ENCODE measurements around the gene MAD1L1.

DNA sequence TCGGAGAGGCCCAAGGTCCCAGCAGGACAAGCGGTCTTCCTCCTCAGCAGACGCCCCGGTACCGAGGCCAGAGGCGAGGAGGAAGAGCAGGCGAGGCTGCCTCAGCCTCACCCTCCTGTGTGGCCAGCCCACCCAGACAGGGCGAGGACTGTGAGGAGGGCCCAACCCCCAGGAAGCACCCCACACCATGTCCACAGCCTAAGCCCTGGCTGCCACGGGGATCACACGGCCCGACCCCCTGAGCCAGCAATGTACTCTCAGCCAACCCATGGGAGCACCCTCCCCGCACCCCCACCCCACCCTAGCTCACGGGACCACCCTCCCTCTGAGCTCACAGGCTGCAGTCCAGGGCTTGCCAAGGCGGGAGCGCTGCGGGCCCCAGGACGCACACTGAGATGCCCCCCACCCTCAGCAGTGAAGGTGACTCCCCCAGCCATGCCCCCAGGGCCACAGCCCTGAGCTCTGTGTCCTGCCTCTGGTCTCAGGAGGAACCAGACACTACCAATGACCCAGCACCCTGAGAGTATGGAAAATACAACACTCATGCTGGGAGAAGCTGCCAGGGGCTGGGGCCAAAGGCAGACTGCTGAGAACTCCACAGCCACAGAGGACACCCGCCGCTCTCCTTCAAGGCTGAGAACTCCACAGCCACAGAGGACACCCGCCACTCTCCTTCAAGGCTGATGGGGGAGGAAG is 93.6 kb downstream of the MAD1L1 start:
- TF ChIP-seq, protein P1, sequence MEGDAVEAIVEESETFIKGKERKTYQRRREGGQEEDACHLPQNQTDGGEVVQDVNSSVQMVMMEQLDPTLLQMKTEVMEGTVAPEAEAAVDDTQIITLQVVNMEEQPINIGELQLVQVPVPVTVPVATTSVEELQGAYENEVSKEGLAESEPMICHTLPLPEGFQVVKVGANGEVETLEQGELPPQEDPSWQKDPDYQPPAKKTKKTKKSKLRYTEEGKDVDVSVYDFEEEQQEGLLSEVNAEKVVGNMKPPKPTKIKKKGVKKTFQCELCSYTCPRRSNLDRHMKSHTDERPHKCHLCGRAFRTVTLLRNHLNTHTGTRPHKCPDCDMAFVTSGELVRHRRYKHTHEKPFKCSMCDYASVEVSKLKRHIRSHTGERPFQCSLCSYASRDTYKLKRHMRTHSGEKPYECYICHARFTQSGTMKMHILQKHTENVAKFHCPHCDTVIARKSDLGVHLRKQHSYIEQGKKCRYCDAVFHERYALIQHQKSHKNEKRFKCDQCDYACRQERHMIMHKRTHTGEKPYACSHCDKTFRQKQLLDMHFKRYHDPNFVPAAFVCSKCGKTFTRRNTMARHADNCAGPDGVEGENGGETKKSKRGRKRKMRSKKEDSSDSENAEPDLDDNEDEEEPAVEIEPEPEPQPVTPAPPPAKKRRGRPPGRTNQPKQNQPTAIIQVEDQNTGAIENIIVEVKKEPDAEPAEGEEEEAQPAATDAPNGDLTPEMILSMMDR (IDR thresholded peaks at IDR 0.05) = no peak
- TF ChIP-seq POLR2A (IDR thresholded peaks at IDR 0.05) (no peak), EP300 (IDR thresholded peaks at IDR 0.05) (no peak), POLR2AphosphoS5 (IDR thresholded peaks at IDR 0.05) (no peak)
